Esophagus muscularis mucosa (tissue), 4 donors: ENCODE measurements around the gene CREG1. TPM values are rescaled to one million over a fixed set of nuclear protein-coding genes. Genes with fewer than 3 reads are reported as not detected.
A peak's percentile ranks its signal among the peaks of the same experiment; 100 is the strongest.

Experiments
- DNase-seq: peaks from one replicate; pipeline ENCODE4 v3.0.0-alpha.2; 2017; ENCODE audit errors: extremely low spot score
- H3K27ac ChIP-seq, 4 donors: fragments of 200-600 bp; sonication (generic); replicated peaks in 1 of 4; 1 replicate in 3 of 4; 2 replicates in 1 of 4; pipeline ENCODE4 v1.5.1; 2016 to 2019; ENCODE audit warnings: mild to moderate bottlenecking in 1 of 4
- H3K27me3 ChIP-seq, 4 donors: fragments of 200-600 bp; sonication (generic); one replicate each; pipeline versions ENCODE4 v1.5.1 to v1.6.0; 2016 to 2019
- H3K36me3 ChIP-seq, 4 donors: fragments of 200-600 bp; sonication (generic); one replicate each; pipeline ENCODE4 v1.5.1; 2016 to 2019
- H3K4me1 ChIP-seq, 4 donors: fragments of 200-600 bp; sonication (generic); one replicate each; pipeline ENCODE4 v1.5.1; 2016 to 2019
- H3K4me3 ChIP-seq, 4 donors: fragments of 200-600 bp; sonication (generic); 1 replicate in 2 of 4; 2 replicates in 2 of 4; pipeline ENCODE4 v1.5.1; 2016 to 2019; ENCODE audit warnings: mild to moderate bottlenecking in 4 of 4, moderate library complexity in 1 of 4
- H3K9me3 ChIP-seq, 4 donors: fragments of 200-600 bp; sonication (generic); 1 replicate in 3 of 4; 2 replicates in 1 of 4; pipeline ENCODE4 v1.5.1; 2016 to 2019
- EP300 ChIP-seq: sonication (generic); formaldehyde crosslinking; IDR thresholded peaks from one replicate; pipeline ENCODE4 v1.6.1; 2017; ENCODE audit warnings: antibody characterized with exemption
- POLR2A ChIP-seq: fragments of 450-650 bp; IDR thresholded peaks from one replicate; pipeline ENCODE4 v1.6.1; 2017; ENCODE audit warnings: antibody characterized with exemption, moderate library complexity, mild to moderate bottlenecking, low read depth
- POLR2AphosphoS5 ChIP-seq, 2 donors: sonication (generic); formaldehyde crosslinking; IDR thresholded peaks; one replicate each; pipeline ENCODE4 v1.6.1; 2017; ENCODE audit warnings: antibody characterized with exemption in 2 of 2
- WGBS: methylation state at CpG from one replicate; pipeline ENCODE4 v1.1.5; 2018; 5-methylcytosine and 5-hydroxymethylcytosine counted together
- intact Hi-C: fragments of 100-400 bp; cut with DNase I; formaldehyde crosslinking; loops from one replicate; pipeline ENCODE4 v1.15.1; 2023
- total RNA-seq, 4 donors: library from RNA; depleted of rRNA; stranded (reverse); fragments of >200 nt; gene quantifications; one replicate each; pipeline versions ENCODE4 v1.1.0 to v1.2.1, GENCODE V29; 2016
- TF ChIP-seq, protein P1 (sequence below), 3 experiments: fragments of 200-600 bp in 2 of 3; fragments of 450-650 bp in 1 of 3; sonication (generic) in 2 of 3; IDR thresholded peaks; one replicate each; pipeline ENCODE4 v1.5.1; 2017 to 2019; ENCODE audit warnings: antibody characterized with exemption in 3 of 3, mild to moderate bottlenecking in 2 of 3, moderate library complexity in 1 of 3

CREG1 gene
- total RNA-seq, result 100 to 1,000 TPM; 121 to 203 (median 158) TPM

GRCh38 chr1:167553136-167554027 is at the start of gene CREG1:
Gene CREG1 (minus strand): TSS chr1:167553762.
- Histone ChIP-seq H3K27me3 (no peaks in the 10 kb centered on the region), H3K36me3 (no peaks in the 10 kb centered on the region), H3K4me1 (peaks cover 10 to 55% (median 46%) of the 10 kb centered on the region in 4 donors), H3K4me3 (peak within 1 kb of the TSS; percentile 81 to 91 (median 89)), H3K9me3 (no peaks in the 10 kb centered on the region), H3K27ac (peak within 1 kb of the TSS; percentile 85 to 92 (median 88))
- TF ChIP-seq EP300 (no peak), POLR2AphosphoS5 (IDR thresholded peaks at IDR 0.05) (peak; percentile 86 to 93), POLR2A (peak; percentile 83)
- TF ChIP-seq, protein P1, sequence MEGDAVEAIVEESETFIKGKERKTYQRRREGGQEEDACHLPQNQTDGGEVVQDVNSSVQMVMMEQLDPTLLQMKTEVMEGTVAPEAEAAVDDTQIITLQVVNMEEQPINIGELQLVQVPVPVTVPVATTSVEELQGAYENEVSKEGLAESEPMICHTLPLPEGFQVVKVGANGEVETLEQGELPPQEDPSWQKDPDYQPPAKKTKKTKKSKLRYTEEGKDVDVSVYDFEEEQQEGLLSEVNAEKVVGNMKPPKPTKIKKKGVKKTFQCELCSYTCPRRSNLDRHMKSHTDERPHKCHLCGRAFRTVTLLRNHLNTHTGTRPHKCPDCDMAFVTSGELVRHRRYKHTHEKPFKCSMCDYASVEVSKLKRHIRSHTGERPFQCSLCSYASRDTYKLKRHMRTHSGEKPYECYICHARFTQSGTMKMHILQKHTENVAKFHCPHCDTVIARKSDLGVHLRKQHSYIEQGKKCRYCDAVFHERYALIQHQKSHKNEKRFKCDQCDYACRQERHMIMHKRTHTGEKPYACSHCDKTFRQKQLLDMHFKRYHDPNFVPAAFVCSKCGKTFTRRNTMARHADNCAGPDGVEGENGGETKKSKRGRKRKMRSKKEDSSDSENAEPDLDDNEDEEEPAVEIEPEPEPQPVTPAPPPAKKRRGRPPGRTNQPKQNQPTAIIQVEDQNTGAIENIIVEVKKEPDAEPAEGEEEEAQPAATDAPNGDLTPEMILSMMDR (IDR thresholded peaks at IDR 0.05), result peak in 1 of 3 experiments; percentile 14
- 5% methylated on average over 8 of the region's 90 CpGs for WGBS
- intact Hi-C loops, result loop anchor here (10.0 kb wide), 1 partner anchor 329 kb away; the partner anchor contains the start of gene POU2F1
- DNase-seq, result peak; percentile 96

- Histone ChIP-seq H3K4me3 (no peak overlapping the region), H3K36me3 (no peaks in the 10 kb centered on the region), H3K27ac (peak overlapping the region in 2 of 4 donors; percentile 46 to 60), H3K9me3 (peaks cover 0 to 6% (median 3%) of the 10 kb centered on the region in 4 donors), H3K27me3 (no peaks in the 10 kb centered on the region), H3K4me1 (peaks cover 25 to 34% (median 32%) of the 10 kb centered on the region in 4 donors)
- intact Hi-C loops, result no loop called here
- no peak for DNase-seq
- 89% methylated on average over 8 of the region's 8 CpGs for WGBS
- TF ChIP-seq EP300 (no peak), POLR2A (no peak), POLR2AphosphoS5 (IDR thresholded peaks at IDR 0.05) (no peak)
- TF ChIP-seq, protein P1 (IDR thresholded peaks at IDR 0.05), result no peak
These were observed 49.3 kb upstream of the CREG1 start for GRCh38 chr1:167602840-167603239.

DNA sequence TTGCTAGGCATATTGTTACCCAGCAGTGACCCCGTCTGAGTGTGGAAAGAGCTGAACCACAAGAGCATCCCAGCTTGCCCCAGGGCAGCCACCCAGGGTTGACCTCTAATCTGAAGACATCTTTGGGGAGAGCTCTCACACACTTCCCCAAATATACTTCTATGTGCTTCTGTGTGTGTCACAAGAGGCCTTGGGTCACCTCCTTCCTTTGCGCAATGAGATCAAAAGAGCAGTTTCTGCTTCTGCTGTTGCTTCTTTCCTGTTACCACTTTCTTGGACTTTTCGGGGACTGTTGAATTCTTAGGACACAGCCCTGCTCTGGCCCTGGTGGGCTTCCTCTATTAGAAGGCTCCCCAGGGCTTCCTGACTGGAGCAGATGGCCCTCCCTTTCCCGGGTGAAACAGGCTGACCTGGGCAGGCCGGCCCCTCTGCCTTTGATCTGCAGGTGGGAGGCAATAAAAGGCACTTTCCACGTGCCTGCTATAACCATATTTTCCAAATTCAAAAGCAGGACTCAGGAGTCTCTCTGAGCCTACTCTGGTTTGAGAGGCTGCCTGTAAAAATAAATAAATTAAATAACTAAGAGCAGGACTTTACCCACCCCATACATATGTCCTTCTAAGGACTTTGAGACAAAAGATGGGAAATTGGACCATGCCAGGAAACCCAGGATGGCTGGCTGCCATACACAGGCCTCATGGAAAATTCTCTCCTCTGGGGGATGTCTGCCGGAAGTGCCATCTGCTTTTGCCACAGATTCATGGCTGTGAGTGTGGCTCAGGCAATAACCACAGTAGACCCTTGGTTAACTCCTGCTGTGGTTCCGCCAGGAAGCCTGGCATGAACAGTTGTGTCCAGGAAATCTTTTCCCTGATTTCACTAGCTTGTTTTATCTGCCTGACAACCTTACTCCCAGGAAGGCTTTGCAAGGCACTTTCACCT is 48.2 kb upstream of the CREG1 start:
- peak; percentile 6 to 15 for TF ChIP-seq POLR2AphosphoS5 (IDR thresholded peaks at IDR 0.05)
- no peak for TF ChIP-seq POLR2A
- 62% methylated on average over 7 of the region's 8 CpGs for WGBS
- no peaks in the 10 kb centered on the region for H3K9me3 ChIP-seq
- no peak overlapping the region for H3K4me3 ChIP-seq
- peaks cover 25 to 34% (median 32%) of the 10 kb centered on the region in 4 donors for H3K4me1 ChIP-seq
- intact Hi-C loops, result no loop called here
- H3K27ac ChIP-seq, result peak overlapping the region; percentile 46 to 60 (median 53)
- H3K27me3 ChIP-seq, result no peaks in the 10 kb centered on the region
- no peak for DNase-seq
- H3K36me3 ChIP-seq, result no peaks in the 10 kb centered on the region

- TF ChIP-seq, protein P1 (IDR thresholded peaks at IDR 0.05), result peak; percentile 51 to 70 (median 66)
- TF ChIP-seq POLR2A (no peak), POLR2AphosphoS5 (IDR thresholded peaks at IDR 0.05) (no peak)
- no peaks in the 10 kb centered on the region for H3K9me3 ChIP-seq
- no peak for DNase-seq
- H3K36me3 ChIP-seq, result no peaks in the 10 kb centered on the region
- intact Hi-C loops, result loop anchor here (1.0 kb wide), 1 partner anchor 88 kb away; no protein-coding TSS in a partner anchor
- H3K27me3 ChIP-seq, result no peaks in the 10 kb centered on the region
- 17% methylated on average over 5 of the region's 5 CpGs for WGBS
- no peak overlapping the region for H3K4me3 ChIP-seq
- H3K27ac ChIP-seq, result no peak overlapping the region
- peaks cover 25 to 34% (median 32%) of the 10 kb centered on the region in 4 donors for H3K4me1 ChIP-seq
These were observed 46.5 kb upstream of the CREG1 start for GRCh38 chr1:167599957-167600581.
